GM19240 (cell line): ENCODE results near the gene PM20D1.
"Not testable (repeated sequence)": the region's sequence is repeated elsewhere in the genome, so short reads cannot be mapped to it uniquely, and the experiment has no call there.

Source experiments
- DNase-seq: peaks from one replicate; pipeline ENCODE4 v3.0.0; 2011; ENCODE audit warnings: low spot score; ENCODE audit not compliant: insufficient read length

PM20D1 gene, protein sequence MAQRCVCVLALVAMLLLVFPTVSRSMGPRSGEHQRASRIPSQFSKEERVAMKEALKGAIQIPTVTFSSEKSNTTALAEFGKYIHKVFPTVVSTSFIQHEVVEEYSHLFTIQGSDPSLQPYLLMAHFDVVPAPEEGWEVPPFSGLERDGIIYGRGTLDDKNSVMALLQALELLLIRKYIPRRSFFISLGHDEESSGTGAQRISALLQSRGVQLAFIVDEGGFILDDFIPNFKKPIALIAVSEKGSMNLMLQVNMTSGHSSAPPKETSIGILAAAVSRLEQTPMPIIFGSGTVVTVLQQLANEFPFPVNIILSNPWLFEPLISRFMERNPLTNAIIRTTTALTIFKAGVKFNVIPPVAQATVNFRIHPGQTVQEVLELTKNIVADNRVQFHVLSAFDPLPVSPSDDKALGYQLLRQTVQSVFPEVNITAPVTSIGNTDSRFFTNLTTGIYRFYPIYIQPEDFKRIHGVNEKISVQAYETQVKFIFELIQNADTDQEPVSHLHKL

DNA sequence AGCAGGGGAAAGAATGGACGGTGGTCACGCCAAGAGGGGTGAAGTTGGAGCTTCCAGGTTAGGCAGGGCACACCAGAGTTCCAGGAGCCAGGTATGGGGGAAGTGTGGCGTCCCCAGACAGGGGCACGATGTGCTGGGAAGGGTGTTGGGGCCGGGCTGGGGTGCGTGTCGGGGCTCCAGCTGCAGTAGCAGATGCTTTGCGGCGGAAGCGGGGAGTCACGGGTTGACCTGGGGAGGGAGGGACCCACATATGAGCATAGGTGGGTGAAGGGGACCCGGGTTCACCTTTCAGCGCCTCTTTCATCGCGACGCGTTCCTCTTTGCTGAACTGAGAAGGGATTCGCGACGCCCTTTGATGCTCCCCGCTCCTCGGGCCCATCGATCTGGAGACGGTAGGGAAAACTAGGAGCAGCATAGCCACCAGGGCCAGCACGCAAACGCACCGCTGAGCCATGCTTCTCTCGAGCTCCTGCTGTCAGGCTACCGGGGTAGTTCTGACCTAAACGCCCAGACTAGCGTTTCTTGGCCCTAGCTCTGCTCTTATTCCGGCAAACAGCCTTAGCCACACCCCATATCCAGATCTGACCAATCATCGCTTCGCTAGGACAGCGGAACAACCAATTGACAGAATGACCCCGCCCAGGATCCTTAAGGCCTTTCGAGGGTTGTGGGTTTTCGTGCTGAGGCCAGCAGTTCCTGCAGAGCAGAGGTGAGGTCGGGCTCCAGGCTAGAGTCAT, at the start of gene PM20D1:
Gene PM20D1 (minus strand): TSS at position 514 of the 737 bp plus-strand sequence. CDS start 60 bp downstream, at position 454.
- DNase-seq = no peak

GRCh38 chr1:205896351-205896750, 46.4 kb upstream of the PM20D1 start:
- DNase-seq = no peak

- not testable (repeated sequence) for DNase-seq
Observed at GRCh38 chr1:205894119-205894518, 44.2 kb upstream of the PM20D1 start.

DNA sequence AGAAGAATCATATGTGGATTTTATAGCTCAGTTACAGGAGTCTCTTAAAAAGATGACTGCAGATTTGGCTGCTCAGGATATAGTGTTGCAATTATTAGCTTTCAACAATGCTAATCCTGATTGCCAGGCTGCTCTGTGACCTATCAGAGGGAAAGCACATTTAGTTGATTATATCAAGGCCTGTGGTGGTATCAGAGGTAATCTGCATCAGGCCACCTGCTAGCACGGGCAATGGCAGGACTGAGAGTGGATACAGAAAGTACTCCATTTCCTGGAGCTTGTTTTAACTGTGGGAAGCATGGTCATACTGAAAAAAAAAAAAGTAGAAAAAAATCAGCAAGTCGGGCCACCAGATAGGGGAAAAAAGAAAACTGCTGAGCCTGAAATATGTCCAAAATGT, 42.2 kb upstream of the PM20D1 start:
- not testable (repeated sequence) for DNase-seq

DNA sequence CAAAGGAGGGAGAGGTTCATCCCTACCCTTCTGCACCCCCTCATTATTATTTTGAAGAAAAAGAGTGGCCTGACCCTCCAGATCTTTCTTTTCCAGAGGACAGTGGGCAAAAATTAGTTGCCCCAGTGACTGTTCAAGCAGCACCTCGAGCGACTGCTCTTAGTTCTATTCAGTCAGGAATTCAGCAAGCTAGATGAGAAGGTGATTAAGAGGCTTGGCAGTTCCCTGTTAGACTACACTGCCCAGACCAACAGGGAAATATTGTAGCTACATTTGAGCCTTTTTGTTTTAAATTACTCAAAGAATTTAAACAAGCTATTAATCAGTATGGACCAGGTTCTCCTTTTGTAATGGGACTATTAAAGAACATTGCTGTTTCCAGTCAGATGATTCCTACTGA, 41.5 kb upstream of the PM20D1 start:
- DNase-seq = not testable (repeated sequence)

- not testable (repeated sequence) for DNase-seq
Observed at GRCh38 chr1:205890631-205891030, 40.7 kb upstream of the PM20D1 start.

- DNase-seq = not testable (repeated sequence)
Observed at GRCh38 chr1:205889706-205890105, 39.8 kb upstream of the PM20D1 start.

DNA sequence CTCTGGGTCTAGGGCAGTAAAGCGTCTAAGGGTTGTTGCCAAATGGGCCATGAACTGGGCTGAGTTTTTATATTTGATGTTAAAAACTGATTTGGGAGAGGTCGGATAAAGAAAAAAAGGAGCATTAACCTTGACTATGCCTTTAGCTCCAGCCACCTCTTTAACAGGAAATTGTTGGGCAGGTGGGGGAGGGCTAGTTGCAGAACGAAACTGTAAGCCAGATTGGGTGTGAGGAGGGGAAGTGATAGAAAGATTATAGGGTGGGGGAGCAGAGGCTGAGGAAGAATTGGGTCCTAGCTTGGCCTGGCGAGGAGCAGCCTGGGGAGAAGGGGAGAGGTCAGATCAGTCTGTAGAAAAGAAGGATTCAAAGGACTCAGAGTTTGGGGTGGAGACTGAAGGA, 39.1 kb upstream of the PM20D1 start:
- DNase-seq = not testable (repeated sequence)

DNA sequence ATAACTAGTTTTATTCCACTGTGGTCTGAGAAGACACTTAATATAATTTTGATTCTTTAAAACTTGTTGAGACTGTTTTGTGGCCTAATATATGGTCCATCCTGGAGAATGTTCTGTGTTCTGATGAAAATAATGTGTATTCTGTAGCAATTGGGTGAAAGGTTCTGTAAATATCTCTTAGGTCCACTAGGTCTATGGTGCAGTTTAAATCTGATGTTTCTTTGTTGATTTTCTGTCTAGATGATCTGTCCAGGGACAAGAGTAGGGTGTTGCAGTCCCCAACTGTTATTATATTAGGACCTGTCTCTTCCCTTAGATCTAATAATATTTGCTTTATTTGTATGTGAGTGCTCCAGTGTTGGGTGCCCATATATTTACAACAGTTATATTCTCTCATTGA, 33.9 kb upstream of the PM20D1 start:
- DNase-seq = no peak

GRCh38 chr1:205880923-205881322, 31.0 kb upstream of the PM20D1 start:
- DNase-seq = no peak

DNA sequence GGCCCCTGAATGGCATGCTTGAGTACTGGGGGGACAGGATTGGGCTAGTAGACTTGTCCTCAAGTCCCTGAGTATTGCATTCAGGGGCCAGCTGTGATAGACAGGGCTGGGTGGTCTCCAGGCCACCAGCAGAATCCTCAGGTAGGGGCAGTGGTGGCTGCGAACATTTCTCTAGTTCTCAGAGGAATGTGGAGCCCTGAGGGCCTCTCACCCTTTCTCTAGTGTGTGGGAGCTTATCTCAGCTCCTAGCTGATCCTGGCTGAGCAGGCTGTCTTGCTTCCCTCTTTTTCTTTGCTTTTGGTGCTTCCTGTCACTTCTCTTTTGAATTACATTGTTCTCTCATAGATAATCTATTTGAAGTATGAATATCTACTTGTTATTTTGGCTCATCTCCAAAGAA, 30.0 kb upstream of the PM20D1 start:
- DNase-seq = no peak

DNA sequence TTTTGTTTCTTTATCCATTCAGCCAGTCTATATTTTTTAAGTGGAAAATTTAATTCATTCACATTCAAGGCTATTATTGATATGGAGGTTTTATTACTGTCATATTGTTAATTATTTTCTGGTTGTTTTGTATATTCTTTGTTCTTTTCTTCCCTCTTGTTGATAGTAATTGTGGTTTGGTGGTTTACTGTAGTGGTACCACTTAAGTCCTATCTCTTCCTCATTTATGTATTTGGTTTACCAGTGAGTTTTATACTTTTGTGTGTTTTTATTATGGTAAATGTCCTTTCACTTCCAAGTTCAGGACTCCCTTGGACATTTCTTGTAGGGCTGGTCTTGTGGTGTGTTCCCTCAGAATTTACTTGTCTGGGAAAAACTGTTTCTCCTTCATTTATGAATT, 28.1 kb upstream of the PM20D1 start:
- DNase-seq = no peak

DNA sequence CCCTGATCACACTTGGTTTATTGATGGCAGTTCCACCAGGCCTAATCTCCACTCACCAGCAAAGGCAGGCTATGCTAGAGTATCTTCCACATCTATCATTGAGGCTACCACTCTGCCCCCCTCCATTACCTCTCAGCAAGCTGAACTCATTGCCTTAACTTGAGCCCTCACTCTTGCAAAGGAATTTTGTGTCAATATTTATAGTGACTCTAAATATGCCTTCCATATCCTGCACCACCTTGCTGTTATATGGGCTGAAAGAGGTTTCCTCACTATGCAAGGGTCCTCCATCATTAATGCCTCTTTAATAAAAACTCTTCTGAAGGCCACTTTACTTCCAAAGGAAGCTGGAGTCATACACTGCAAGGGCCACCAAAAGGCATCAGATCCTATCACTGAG, 23.2 kb upstream of the PM20D1 start:
- not testable (repeated sequence) for DNase-seq

DNA sequence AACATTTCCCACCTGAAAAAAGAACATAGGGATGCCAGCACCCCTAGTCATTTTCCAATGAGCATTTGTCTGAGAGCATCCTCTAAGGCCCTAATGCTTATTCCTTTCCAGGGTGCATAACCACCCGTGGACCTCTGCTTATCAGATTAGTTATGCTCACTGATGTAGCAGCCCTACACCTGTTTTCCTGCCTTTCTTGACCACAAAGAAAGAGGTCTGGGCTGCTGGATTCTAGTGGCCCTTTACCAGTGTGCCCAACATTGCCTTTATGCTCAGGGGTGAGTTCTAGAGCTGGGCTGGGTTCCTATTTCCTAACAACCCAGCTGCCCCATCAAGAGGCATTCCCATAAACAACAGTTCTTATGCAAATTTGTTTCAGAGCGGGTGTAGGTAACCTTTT, 20.3 kb upstream of the PM20D1 start:
- DNase-seq = no peak

DNA sequence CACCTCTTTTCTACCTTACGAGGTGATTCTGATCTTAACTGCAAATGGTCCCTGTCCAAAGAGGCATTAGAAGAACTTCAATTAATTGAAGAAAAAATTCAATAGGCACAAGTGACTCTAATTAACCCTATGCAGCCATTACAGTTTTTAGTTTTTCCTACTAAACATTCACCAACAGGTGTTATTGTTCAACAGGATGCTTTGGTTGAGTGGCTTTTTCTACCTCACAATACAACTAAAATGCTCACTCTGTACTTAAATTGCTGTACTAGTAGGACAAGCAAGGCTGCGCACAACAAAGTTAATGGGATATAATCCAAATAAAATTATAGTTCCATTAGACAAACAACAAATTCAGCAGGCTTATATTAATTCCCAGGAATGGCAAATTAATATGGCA, 11.6 kb upstream of the PM20D1 start:
- DNase-seq = no peak

GRCh38 chr1:205858141-205858961, 8.4 kb upstream of the PM20D1 start:
- DNase-seq = no peak

GRCh38 chr1:205857501-205857900, 7.6 kb upstream of the PM20D1 start:
- DNase-seq = not testable (repeated sequence)

DNA sequence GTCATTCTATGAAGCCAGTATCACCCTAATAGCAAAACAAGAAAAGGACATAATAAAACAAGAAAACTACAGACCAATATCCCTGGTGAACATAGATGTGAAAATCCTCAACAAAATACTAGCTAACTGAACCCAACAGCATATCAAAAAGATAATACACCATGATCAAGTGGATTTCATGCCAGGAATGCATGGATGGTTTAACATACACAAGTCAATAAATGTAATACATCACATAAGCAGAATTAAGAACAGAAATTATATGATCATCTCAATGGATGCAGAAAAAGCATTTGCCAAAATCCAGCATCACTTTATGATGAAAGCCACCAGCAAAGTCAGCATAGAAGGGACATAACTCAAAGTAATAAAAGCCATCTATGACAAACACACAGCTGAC, 6.5 kb upstream of the PM20D1 start:
- no peak for DNase-seq

- DNase-seq = no peak
Observed at GRCh38 chr1:205852969-205853368, 3.0 kb upstream of the PM20D1 start.

DNA sequence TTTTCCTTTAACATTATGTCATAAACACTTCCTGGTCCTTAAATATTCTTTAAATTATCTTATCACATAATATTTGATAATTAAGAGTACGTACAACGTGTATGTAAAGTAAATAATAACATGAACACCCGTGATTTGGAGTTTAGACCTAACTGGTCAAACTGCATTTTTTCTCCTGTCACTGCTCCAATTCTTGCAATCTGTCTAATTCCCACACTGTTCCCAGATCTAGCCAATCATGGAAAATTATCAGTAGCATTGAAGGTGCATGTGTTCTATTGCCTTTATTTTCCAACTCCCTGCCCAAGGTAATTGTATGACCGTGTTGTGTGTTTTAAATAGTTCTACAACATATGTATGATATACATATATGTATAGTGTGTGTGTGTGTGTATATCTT, 2.1 kb upstream of the PM20D1 start:
- DNase-seq = no peak

DNA sequence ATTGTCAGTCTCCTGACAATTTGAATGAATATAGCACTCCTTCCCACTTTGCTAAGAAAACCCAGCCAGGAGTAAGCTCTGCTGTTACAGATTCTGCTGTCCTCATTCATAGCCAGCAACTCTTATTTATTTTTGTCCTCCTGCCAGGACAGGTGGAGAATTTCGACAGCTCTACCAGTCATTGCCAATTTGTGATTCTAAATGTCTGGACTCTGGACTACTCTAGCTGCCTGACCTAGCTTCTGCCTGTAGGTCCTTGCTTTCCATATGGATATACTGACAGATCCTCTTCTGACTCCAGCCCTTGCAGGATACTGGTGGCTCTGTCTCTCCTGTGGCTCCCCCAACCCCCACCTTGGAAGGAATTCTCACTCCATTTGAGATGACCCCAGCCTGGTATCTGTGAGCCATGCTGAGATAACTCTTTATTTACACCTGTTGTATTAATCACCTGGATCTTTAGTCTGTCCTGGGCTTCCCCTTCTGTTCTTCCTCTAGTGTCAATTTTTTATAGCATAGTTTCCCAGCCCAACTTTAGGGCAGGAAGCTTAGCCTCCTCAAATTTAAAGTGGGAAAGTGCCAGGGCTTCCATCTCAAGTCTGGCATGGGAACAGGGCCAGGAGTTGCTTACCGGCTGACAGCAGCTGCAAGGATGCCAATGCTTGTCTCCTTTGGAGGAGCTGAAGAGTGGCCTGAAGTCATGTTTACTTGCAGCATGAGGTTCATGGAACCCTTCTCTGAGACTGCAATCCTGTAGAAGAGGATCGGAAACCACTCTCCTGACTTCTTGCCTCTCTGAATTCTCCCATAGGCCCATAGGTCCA, 6.7 kb downstream of the PM20D1 start:
- no peak for DNase-seq
